HG02588 (cell line): ENCODE measurements around the gene FNIP1.
"Not testable (repeated sequence)": the region's sequence is repeated elsewhere in the genome, so short reads cannot be mapped to it uniquely, and the experiment has no call there.

Source experiments
- ATAC-seq: cut with Tn5 transposase; IDR thresholded peaks from one replicate; pipeline ENCODE4 v1.9.1; 2021; ENCODE audit warnings: mild to moderate bottlenecking, moderate library complexity; ENCODE audit not compliant: unreplicated experiment

FNIP1 gene

GRCh38 chr5:131796793-131797693 is at the start of gene FNIP1:
FNIP1 (minus strand) TSS chr5:131797017; CDS start chr5:131796921, 96 bp downstream.
- ATAC-seq = peak; percentile 90

- ATAC-seq = no peak
These were observed 49.7 kb upstream of the FNIP1 start for GRCh38 chr5:131846536-131846935.

GRCh38 chr5:131845828-131846227 is 49.0 kb upstream of the FNIP1 start:
- ATAC-seq = no peak

- not testable (repeated sequence) for ATAC-seq
These were observed 46.2 kb upstream of the FNIP1 start for GRCh38 chr5:131842971-131843370.

GRCh38 chr5:131832702-131833101 is 35.9 kb upstream of the FNIP1 start:
- ATAC-seq = not testable (repeated sequence)

GRCh38 chr5:131825404-131826013 is 28.7 kb upstream of the FNIP1 start:
- ATAC-seq = peak; percentile 65

- no peak for ATAC-seq
These were observed 27.8 kb upstream of the FNIP1 start for GRCh38 chr5:131824631-131825030.

- ATAC-seq = no peak
These were observed 24.4 kb upstream of the FNIP1 start for GRCh38 chr5:131821221-131821620.

GRCh38 chr5:131818001-131818724 is 21.3 kb upstream of the FNIP1 start:
- ATAC-seq = no peak

GRCh38 chr5:131814990-131815389 is 18.2 kb upstream of the FNIP1 start:
- no peak for ATAC-seq

- ATAC-seq = no peak
These were observed 15.7 kb upstream of the FNIP1 start for GRCh38 chr5:131812371-131813160.

GRCh38 chr5:131810510-131811249 is 13.9 kb upstream of the FNIP1 start:
- ATAC-seq = no peak

GRCh38 chr5:131795879-131796792 is 681 bp downstream of the FNIP1 start:
- ATAC-seq = peak; percentile 18

GRCh38 chr5:131795228-131795627 is 1.6 kb downstream of the FNIP1 start:
- no peak for ATAC-seq

- ATAC-seq = no peak
These were observed 2.2 kb downstream of the FNIP1 start for GRCh38 chr5:131794586-131794985.

GRCh38 chr5:131792896-131793295 is 3.9 kb downstream of the FNIP1 start:
- ATAC-seq = no peak

GRCh38 chr5:131791866-131792265 is 5.0 kb downstream of the FNIP1 start:
- no peak for ATAC-seq

GRCh38 chr5:131790550-131790949 is 6.3 kb downstream of the FNIP1 start:
- no peak for ATAC-seq

- ATAC-seq = no peak
These were observed 7.1 kb downstream of the FNIP1 start for GRCh38 chr5:131789765-131790164.
